ENCODE results near the gene BLNK. TPM values are rescaled to one million over a fixed set of nuclear protein-coding genes. Genes with fewer than 3 reads are reported as not detected.

The BLNK gene
- total RNA-seq, 4 donors from 2014 or later = 0.24 to 0.29 TPM; not detected in 2

DNA sequence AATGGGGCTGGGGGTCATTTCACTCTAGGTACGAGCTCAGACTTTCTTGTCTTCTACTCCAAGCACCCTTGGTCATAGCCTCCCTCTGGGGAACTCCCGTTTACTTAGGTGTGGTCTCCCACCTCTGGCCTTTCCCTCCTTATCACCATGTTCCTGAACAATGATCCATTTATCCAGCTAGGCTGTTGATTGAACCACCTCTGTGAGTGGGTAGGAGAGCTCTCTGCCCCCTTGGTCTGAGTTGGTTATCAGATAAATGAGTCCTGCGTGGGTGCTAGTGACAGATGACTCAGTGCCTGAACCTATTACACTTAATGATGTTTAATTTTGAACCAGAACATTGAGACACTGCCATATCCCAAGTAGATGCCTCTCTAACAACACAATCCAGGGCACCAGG lies 9.4 kb downstream of the BLNK start:
- Histone ChIP-seq H3K27ac (no peak overlapping the region), H3K4me3 (no peak overlapping the region), H3K27me3 (no peaks in the 10 kb centered on the region), H3K9me3 (no peaks in the 10 kb centered on the region), H3K36me3 (no peaks in the 10 kb centered on the region), H3K4me1 (no peaks in the 10 kb centered on the region)
- in situ Hi-C loops (cut with MboI; ENCODE audit: low sequenced_read_pairs in 4 of 4) = no loop called here
- no peak for TF ChIP-seq POLR2A (IDR thresholded peaks at IDR 0.05)
- TF ChIP-seq, protein P1, sequence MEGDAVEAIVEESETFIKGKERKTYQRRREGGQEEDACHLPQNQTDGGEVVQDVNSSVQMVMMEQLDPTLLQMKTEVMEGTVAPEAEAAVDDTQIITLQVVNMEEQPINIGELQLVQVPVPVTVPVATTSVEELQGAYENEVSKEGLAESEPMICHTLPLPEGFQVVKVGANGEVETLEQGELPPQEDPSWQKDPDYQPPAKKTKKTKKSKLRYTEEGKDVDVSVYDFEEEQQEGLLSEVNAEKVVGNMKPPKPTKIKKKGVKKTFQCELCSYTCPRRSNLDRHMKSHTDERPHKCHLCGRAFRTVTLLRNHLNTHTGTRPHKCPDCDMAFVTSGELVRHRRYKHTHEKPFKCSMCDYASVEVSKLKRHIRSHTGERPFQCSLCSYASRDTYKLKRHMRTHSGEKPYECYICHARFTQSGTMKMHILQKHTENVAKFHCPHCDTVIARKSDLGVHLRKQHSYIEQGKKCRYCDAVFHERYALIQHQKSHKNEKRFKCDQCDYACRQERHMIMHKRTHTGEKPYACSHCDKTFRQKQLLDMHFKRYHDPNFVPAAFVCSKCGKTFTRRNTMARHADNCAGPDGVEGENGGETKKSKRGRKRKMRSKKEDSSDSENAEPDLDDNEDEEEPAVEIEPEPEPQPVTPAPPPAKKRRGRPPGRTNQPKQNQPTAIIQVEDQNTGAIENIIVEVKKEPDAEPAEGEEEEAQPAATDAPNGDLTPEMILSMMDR (IDR thresholded peaks at IDR 0.05 in 4 of 5, conservative IDR thresholded peaks at IDR 0.05 in 1 of 5) = no peak
- ATAC-seq (no peak), DNase-seq (no peak)
- intact Hi-C loops (cut with DNase I; ENCODE audit: low total_unique reads) = no loop called here

DNA sequence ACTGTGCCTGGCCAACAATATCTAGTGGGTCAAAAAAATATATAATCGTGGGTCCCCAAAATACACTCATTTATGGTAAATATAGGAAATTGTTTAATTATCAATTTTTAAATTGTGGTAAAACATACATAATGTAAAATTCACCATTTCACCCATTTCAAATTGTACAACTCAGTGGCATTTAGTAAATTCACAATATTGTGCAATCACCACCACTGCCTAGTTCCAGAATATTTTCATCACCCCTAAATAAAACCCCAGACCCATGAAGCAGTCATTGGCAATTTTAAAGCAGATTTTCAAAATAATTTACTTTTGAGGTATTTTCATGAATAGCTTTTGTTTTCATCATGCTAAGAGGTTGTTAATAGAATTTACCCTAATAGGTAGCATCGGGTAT lies 10.2 kb downstream of the BLNK start:
- no peak for DNase-seq
- no peak overlapping the region for H3K27ac ChIP-seq
- in situ Hi-C loops (cut with MboI; ENCODE audit: low sequenced_read_pairs in 4 of 4) = no loop called here
- H3K4me1 ChIP-seq = no peaks in the 10 kb centered on the region
- intact Hi-C loops (cut with DNase I; ENCODE audit: low total_unique reads) = no loop called here
- no peaks in the 10 kb centered on the region for H3K36me3 ChIP-seq
- H3K27me3 ChIP-seq = no peaks in the 10 kb centered on the region
- no peak for TF ChIP-seq POLR2A (IDR thresholded peaks at IDR 0.05)
- TF ChIP-seq, protein P1 (IDR thresholded peaks at IDR 0.05 in 4 of 5, conservative IDR thresholded peaks at IDR 0.05 in 1 of 5) = no peak
- ATAC-seq = no peak
- no peak overlapping the region for H3K4me3 ChIP-seq
- no peaks in the 10 kb centered on the region for H3K9me3 ChIP-seq

DNA sequence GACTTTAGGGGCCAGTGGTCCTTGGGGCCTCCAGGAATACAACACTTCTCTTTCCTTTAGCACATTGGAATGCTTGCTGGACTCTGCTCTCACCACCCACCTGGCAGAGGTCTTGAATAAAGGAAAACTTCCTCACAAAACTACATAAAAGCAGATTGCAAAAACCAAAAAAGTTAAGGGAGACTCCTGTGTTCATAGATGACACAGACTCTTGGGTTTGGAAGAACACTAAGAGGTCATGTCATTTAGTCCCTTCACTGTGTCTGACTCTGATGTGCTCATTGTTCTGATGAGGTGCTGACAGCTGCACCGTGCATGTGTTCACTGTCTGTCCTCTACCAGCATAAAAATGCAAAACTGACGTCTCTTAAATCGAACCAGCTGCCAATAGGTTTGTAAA lies 11.4 kb downstream of the BLNK start:
- Histone ChIP-seq H3K4me3 (no peak overlapping the region), H3K27ac (peak overlapping the region in 1 of 4 donors; percentile 54), H3K4me1 (no peaks in the 10 kb centered on the region), H3K9me3 (no peaks in the 10 kb centered on the region), H3K36me3 (no peaks in the 10 kb centered on the region), H3K27me3 (no peaks in the 10 kb centered on the region)
- no peak for TF ChIP-seq POLR2A (IDR thresholded peaks at IDR 0.05)
- TF ChIP-seq, protein P1 (IDR thresholded peaks at IDR 0.05 in 4 of 5, conservative IDR thresholded peaks at IDR 0.05 in 1 of 5) = no peak
- ATAC-seq = peak; percentile 56 to 82
- in situ Hi-C loops (cut with MboI; ENCODE audit: low sequenced_read_pairs in 4 of 4) (no loop called here), intact Hi-C loops (cut with DNase I; ENCODE audit: low total_unique reads) (no loop called here)
- no peak for DNase-seq

DNA sequence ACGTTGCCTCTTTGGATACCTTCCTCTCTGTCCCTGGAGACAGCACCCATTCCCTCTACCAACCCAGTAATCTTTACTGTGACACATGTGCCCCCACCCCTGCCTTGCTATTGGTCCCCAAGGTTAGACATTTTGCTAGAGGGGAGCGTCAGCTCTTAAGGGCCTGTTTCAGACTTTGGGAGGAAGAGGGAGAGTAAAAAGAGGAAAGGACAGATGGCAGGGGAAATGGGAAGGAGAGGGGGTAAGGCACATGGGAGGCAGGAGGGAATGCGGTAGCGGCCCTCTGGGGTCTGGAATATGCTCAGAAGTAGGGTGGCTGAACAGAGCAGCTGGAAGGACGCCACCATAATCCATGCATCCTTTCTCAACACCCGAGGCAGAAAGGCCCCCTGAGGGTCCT lies 12.2 kb downstream of the BLNK start:
- H3K27ac ChIP-seq = no peak overlapping the region
- H3K9me3 ChIP-seq = no peaks in the 10 kb centered on the region
- no peaks in the 10 kb centered on the region for H3K36me3 ChIP-seq
- intact Hi-C loops (cut with DNase I; ENCODE audit: low total_unique reads) = no loop called here
- no peaks in the 10 kb centered on the region for H3K27me3 ChIP-seq
- no peak overlapping the region for H3K4me3 ChIP-seq
- DNase-seq (peak in 1 of 2 donors; percentile 18), ATAC-seq (no peak)
- in situ Hi-C loops (cut with MboI; ENCODE audit: low sequenced_read_pairs in 4 of 4) = no loop called here
- no peaks in the 10 kb centered on the region for H3K4me1 ChIP-seq
- TF ChIP-seq POLR2A (IDR thresholded peaks at IDR 0.05) = no peak
- TF ChIP-seq, protein P1 (IDR thresholded peaks at IDR 0.05 in 4 of 5, conservative IDR thresholded peaks at IDR 0.05 in 1 of 5) = no peak

DNA sequence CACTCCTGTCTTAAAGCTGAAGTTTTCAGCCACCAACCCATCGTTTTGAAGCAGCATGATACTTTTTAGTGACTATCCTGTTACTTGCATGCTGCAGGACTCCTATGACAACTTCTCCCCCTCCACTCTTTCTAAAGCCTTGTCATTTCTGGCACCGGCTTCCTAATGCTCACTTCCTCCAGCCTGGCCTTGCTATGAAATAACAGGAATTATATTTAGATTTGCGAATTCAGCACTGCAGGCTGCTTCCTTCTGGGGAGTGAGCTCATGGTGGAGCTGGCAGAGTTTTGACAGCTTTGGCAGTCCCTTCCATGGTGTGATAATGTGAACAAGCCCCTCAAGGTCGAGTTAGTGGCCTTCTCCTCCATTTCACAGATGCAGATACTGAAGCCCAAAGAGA lies 13.4 kb downstream of the BLNK start:
- in situ Hi-C loops (cut with MboI; ENCODE audit: low sequenced_read_pairs in 4 of 4) = no loop called here

More for the DNA sequence above, 13.4 kb downstream of the BLNK start:
- intact Hi-C loops (cut with DNase I; ENCODE audit: low total_unique reads) = no loop called here
- peak in 1 of 2 donors; percentile 23 for DNase-seq
- no peaks in the 10 kb centered on the region for H3K36me3 ChIP-seq
- no peak overlapping the region for H3K27ac ChIP-seq
- no peaks in the 10 kb centered on the region for H3K4me1 ChIP-seq
- no peak overlapping the region for H3K4me3 ChIP-seq
- H3K9me3 ChIP-seq = no peaks in the 10 kb centered on the region
- H3K27me3 ChIP-seq = no peaks in the 10 kb centered on the region
- no peak for TF ChIP-seq POLR2A (IDR thresholded peaks at IDR 0.05)
- no peak for ATAC-seq
